ENCODE measurements around the gene FAIM.
"Not testable (repeated sequence)": the region's sequence is repeated elsewhere in the genome, so short reads cannot be mapped to it uniquely, and the experiment has no call there.

FAIM gene

DNA sequence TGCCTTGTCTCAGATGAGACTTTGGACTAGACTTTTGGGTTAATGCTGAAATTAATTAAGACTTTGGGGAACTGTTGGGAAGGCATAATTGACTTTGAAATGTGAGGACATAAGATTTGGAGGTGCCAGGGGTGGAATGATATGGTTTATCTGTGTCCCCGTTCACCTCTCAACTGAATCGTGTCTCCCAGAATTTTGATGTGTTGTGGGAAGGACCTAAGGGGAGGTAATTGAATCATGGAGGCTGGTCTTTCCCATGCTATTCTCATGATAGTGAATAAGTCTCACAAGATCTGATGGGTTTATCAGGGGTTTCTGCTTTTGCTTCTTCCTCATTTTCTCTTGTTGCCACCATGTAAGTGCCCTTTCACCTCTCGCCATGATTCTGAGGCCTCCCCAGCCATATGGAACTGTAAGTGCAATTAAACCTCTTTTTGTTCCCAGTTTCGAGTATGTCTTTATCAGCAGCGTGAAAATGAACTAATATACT, 4.4 kb upstream of the FAIM start:
- not testable (repeated sequence) for DNase-seq

DNA sequence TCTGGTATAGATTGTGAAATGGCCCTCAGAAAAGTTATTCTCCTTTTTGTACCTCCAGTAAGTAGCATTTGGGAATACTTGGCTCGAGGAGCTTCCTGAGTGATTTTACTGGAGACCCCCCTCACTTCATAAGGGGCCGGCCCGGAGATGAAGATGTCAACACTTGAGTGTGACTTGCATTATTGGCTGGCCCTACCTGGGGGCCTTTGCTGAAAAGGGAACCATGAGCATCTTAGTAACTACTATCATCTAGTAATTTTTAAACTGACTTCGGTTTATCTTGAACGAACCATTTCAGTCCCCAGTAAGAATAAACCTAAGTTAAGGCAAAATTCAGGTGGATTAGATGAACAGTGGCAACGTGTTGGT, 1.3 kb downstream of the FAIM start:
- peak; percentile 23 to 33 for DNase-seq

DNA sequence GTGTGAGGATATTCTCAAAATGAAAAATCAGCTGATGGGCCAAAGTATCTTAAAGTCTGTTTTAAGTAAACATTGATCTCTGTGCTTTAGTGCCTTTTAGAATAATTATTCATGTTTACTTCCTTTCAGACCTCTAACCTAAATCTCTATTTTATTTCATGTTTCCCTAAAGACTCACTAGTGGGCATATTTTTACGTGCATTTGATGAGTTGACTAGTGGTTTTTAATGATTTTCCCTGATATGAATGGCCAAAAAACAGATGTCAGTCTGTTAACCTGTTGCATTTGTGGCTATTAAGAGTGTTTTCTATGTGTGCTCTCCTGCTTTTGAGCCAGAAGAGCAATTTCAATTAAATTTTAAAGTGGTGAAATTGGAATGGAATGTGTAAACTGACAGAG, 6.9 kb downstream of the FAIM start:
- DNase-seq: no peak

DNA sequence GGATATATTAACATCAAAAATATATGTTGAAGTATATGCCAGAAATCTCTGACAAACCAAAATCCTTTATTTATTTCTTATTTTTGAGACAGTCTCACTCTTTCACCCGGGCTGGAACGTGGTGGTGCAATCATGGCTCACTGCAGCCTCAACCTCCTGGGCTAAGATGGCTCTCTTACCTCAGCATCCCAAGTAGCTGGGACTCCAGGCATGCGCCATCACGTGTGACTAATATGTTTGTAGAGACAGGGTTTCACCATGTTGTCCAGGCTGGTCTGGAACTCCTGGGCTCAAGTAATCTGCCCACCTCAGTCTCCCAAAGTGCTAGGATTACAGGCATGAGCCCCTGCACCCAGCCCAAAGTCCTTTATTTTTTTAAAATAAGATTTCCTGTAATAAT, 11.9 kb downstream of the FAIM start:
- no peak for DNase-seq

DNA sequence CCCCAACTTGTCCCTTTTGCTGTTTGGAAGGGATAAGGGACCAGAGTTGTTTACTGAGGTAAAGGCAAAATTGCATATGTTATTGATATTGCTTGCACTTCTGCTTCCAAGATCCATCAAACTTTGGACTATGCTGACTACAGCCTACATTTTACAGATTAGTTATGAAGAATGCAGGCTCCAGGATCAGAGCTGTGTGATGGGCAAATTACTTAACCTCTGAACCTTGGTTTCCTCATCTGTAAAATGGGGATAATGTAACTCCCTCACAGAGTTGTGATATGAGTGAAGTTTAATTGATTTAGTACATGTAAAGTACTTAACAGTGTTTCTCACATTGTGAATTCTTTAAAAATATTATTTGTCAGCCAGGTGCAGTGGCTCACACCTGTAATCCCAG, 15.9 kb downstream of the FAIM start:
- no peak for DNase-seq

DNA sequence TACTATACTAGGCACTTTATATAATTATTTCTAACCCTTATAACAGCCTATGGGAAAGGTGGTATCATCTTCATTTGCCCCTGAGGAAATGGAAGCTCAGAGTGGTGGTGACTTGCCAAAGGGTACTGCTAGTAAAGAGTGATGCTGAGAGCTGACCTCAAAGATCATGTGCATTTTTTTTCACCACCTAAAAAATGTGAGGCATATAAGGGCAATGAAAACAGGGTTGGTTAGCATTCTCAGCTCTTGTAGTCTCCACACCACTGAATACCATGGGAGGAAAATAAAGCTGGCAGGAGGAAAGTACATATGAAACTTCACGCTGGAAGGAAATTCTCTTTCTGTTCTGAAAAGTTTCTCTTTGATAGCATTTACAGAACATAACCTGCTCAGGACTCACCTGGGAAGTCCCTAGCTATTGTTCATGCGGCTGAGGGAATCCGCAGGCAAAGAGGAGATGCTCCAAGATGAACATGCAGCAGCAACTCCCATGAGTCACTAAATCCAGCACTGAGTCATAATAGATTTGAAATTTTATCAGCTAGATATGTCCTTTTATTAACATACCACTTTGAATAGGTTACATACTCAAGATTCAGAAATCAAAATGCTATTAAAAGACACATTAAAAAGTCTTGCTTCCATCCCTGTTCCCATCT, 17.3 kb downstream of the FAIM start:
- no peak for DNase-seq

DNA sequence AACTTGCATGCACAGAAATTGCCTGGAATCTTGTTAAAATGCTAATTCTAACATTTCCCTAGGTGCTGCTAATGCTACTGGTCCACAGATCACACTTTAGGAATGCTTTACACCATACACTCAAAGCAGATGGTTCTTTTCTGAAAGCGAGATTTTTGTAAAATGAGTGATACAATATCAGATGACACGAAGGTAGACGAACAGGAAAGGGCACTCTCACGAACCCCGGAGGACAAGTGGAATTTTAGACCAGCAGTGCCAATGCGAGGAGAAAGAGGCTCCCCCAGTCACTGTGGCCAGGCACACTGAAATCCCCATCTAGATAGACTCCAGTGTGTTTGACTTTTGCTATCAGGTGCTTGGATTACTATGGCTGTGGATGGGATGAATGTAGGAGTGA, 21.0 kb downstream of the FAIM start:
- DNase-seq: no peak

DNA sequence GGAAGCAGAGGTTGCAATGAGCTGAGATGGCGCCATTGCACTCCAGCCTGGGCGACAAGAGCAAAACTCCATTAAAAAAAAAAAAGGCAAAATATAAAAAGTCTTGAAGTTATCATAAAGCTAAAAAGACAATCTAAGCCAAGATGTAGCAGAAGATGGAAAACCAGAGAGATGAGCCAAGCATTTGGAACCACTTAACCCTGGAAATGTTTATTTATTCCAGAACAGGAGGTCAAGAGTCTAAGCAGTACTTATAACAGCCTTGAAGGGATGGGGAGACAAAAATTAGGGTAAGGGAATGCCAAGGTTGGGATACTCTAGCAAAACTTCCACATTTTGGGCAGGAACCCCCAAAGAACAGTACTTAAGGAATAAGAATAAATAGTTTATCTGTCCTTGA, 30.1 kb downstream of the FAIM start:
- no peak for DNase-seq

DNA sequence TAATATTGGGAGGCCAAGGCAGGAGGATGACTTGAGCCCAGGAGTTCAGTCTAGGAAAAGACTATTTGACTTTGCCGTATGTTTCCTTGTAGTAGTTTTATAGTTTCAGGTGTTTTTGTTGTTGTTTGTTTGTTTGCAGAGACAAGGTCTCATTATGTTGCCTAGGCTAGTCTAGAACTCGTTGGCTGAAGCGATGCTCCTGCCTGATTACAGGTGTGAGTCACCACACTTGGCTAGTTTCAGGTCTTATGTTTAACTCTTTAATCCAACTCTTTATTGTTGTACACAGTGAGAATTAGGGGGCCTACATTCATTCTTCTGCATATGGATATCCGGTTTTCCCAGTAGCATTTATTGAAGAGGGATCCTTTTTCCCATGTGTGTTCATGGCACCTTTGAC, 32.0 kb downstream of the FAIM start:
- no peak for DNase-seq

DNA sequence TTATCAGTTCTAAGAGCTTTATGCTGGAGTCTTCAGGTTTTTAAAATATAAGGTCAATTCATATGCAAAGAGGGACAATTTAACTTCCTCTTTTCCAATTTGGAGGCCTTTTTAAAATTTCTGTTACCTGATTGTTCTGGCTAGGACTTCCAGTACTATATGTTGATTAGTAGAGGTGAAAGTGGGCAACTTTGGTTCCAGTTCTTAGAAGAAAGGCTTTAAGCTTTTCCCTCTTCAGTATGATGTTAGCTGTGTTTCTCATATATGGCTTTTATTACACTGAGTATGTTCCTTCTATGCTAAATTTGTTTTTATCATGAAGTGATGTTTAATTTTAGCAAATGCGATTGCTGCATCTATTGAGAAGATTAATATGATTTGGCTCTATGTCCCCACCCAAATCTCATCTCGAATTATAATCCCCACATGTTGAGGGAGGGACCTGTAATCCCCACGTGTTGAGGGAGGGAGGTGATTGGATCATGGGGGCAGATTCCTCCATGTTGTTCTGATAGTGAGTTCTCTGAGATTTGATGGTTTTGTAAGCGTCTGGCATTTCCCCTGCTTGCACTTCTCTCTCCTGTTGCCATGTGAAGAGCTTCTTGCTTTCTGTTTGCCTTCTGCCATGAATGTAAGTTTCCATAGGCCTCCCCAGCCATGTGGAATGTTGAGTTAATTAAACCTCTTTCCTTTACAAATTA, 33.8 kb downstream of the FAIM start:
- DNase-seq: no peak

DNA sequence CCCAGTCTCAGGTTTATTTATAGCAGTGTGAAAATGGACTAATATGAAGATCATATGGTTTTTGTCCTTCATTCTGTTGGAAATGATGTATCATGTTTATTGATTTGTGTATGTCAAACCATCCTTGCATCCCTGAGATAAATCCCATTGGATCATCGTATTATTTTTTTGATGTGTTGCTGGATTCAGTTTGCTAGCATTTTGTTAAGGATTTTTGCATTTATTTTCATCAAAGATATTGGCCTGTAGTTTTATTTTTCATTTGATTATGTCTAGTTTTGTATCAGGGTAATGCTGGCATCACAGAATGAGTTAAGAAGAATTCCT, 34.3 kb downstream of the FAIM start:
- DNase-seq: no peak

DNA sequence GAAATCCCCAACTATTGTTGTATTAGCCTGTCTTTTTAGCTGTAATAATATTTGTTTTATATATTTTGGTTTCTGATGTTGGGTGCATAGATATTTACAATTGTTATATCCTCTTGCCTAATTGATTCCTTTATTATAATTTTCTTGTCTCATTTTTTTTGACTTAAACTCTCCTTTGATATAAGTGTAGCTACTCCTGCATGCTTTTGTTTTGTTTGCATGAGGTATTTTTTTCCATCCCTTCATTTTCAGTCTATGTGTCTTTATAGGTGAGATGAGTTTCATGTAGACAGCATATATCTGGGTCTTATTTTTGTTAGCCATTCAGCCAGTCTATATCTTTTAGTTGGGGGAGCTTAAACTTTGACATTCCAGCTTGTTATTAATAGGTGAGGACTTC, 37.4 kb downstream of the FAIM start:
- DNase-seq: no peak

DNA sequence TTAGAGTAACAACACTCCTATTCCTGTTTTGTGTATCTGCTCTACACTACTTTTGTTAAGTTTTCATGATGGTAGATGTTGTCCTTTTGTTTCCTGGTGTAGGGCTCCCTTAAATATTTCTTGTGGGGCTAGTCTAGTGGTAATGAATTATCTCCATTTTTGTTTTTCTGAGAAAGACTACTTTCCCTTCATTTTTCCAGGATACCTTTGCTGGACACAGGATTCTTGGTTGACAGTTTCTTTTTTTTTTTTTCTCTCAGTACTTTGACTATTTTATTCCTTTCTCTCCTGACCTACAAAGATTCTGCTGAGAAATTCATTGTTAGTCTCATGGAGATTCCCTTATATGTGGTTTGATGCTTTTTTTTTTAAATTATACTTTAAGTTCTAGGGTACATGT, 37.9 kb downstream of the FAIM start:
- no peak for DNase-seq

DNA sequence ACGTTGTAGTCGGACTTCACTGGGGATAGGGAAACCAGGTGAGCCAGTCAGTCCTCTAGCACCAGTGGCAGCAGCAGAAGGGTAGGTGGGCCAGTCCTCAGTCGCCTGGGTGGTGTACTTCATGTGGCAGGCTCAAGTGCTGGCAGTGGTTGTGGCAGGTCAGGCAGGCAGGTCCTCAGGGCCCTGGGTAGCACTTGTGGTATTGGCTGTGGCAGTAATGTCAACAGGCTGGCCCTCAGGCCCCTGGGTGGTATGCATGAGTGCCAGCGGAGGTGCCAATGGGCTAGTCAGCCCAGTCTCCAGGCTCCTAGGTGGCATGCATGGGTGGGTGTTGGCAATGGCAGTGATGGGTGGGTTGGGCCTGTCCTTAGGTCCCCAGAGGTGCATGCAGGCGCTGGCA, 40.6 kb downstream of the FAIM start:
- no peak for DNase-seq

DNA sequence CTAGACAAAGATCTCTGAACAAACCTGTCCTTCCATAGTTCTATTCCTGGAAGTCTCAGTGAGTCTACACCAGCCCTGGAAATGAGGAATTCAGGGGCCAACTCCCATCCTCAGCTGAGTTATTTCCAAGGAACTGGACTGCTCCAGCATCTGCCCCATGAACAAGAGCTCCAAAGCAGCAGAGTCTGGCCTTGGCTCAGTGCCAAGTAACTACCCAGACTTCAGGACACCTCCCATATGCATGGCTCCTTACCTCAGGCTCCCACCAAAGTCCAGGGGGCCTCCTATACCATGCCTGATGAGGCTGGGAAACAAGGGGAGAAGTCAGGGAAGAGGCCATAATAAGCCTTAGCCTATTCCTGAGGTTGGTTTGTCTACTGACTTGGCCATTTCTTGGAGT, 45.0 kb downstream of the FAIM start:
- DNase-seq: no peak

DNA sequence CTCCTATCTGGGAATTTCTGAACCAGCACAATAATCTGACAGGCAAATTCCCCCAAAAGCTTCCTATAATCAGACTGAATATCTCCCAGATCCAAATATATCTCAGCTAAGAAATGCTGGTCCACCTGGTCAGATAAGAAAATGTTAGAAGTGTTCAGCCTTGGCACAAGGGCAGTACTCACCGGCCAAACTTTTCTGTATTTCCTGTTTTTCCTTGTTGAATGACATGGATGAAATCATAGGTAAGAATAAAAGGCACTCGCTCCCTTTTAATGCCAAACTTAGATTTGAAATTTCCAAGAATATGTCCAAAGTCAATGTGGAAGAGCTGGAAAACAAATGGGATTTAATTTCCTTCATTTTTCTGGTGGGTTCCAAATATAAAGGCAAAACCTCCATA, 48.9 kb downstream of the FAIM start:
- DNase-seq: no peak

DNA sequence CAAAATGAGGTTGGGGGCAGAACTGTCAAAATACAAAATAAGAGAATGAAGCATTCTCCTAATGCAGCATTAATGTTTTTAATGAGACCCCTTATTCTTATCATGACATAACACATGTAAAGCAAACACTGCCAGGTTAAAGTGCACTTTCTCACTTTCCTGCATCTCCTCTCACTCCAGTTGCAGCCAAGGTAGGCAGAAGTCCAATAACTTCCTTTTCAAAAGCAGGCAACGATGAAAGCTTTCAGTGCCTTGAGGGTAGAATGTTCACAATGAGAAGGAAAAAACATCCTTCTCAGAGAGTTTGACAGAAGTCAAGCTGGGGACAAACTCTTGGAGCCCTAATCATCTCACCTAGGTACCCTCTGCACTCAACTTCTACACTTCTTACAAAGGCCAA, 59.5 kb downstream of the FAIM start:
- DNase-seq: no peak

DNA sequence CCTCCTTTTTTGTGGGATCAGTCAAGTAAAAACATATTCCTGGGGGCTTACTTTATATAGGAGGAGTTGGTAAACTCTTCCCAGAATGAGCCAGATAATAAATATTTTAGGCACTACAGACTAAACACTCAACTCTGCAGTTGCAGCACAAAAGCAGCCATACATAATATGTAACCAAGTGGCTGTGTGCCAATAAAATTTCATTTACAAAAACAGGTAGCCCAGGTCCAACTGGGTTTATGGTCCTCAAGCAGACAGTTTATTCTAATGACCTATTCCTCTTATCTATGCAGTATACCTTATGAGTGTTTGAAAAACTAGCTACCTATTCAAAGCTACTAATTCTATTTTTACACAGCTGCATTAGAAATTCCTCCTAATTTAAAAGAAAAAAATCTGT, 61.8 kb downstream of the FAIM start:
- DNase-seq: no peak

DNA sequence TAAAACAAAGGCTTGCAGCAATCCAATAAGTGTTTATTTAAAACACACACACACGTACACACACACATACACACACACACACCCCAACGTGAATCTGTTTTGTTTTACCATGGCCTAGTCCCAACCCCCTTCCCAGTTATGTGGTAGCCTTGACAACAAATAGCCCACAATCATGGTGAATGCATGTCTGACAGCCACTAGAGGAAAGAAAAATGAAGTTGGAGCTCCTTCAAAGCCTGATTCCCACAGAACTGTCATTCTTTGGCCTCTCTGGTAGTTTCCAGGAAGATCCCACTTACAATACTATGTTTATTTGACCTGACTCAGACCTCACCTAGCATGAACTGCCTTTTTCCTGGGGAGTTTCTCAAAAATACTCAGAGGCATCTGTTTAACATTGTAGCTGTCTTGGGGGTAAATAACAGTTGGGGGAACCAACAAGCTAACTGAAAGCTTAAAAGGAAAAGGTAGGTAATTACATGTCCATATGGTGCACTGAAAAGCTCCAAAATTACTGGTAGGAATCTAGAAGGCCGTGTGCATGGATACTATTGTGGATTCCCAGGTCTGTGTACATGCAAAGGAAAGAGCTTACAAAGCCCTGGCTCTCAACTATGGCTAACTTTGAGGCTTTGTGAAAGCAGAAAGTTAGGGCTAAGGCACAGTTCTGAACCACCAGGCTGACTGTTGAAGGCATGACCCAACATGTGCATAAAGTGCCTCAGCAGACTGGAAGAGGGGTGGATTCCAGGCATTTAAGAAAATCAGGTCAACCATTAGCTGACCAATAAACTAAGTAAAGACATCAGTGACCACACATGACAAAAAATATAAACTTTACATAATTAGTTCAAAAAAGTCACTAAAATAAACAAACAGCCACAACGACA, 65.3 kb downstream of the FAIM start:
- DNase-seq: no peak

DNA sequence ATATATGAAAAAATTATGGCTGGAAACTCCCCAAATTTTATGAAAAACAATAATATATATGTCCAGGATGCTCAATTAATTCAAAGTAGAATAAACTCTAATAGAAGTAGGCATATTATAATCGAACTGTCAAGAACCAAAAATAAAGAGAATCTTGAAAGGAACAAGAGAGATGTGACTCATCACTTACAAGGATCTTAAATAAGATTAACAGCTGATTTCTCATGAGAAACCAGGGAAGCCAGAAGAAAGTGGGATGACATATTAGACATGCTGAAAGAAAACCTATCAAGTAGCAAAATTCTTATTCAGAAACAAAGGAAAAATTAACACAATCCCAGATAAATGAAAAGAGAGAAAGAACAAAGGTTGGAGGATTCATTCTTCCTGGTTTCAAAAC, 66.8 kb downstream of the FAIM start:
- DNase-seq: no peak

DNA sequence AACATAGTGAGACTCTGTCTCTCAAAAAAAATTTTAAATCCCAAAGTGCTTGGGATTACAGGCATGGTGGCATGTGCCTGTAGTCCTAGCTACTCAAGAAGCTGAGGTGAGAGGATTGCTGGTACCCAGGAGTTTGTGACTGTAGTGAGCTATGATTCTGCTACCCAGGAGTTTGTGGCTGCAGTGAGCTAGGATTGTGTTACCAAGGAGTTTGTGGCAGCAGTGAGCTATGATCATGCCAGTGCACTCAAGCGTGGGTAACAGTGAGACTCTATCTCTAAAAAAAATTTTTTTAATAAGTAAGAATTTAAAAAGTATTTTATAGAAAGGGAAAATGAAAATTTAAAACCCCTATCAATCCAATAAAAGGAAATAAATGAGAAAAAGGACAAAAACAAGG, 69.5 kb downstream of the FAIM start:
- DNase-seq: no peak

DNA sequence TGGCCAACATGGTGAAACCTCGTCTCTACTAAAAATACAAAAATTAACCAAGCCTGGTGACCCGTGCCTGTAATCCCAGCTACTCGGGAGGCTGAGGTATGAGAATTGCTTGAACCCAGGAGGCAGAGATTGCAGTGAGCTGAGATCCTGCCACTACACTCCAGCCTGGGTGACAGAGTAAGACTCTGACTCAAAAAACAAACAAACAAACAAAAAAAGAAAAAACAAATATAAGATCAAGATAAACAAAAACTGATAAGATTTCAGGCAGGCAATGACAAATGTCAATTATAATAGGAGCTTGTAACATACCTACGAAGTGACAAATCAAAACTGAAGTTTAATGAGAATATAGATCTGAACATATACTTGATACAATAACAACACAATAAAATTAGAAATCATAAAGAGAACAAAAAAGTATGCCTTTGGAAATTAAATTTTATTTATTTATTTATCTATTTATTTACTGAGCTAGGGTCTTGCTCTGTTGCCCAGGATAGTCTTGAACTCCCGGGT, 70.4 kb downstream of the FAIM start:
- no peak for DNase-seq

DNA sequence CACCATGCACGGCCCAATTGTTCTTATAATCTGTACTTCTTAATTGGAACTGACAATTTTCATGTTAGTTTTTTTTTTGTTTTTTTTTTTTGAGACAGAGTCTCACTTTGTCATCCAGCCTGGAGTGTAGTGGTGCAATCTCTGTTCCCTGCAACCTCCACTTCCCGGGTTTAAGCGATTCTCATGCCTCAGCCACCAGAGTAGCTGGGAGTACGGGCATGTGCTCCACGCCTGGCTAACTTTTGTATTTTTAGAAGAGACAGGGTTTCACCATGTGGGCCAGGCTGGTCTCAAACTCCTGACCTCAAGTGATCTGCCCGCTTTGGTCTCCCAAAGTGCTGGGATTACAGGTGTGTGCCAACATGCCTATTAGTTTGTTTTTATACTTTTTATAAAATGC, 72.4 kb downstream of the FAIM start:
- DNase-seq: not testable (repeated sequence)
